GM12878 (cell line): ENCODE data around the gene CNTNAP2. TPM values are rescaled to one million over a fixed set of nuclear protein-coding genes. Genes with fewer than 3 reads are reported as not detected.

Experiments
- ATAC-seq: fragments of 200-7000 bp; cut with Tn5 transposase; 3 replicates; pipeline ENCODE4 v1.9.1; 2020; ENCODE audit warnings: mild to moderate bottlenecking, moderate library complexity
- BruUV-seq: library from RNA; stranded (reverse); fragments of 400-500 nt; replicated peaks from 2 replicates; lab custom pipeline; 2021; lab: Mats Ljungman, UMichigan
- CTCF ChIA-PET: fragments of 300-600 bp; sonication (Branson Sonifier 250); formaldehyde crosslinking; extraction: SDS; loops from one replicate; lab custom pipeline; 2021; ENCODE audit warnings: inconsistent platforms; lab: Yijun Ruan, JAX
- POLR2A ChIA-PET: fragments of 350-600 bp; formaldehyde crosslinking; extraction: SDS; loops from one replicate; lab custom pipeline; 2021; ENCODE audit warnings: inconsistent platforms; lab: Charles Lee
- RAD21 ChIA-PET: fragments of 300-600 bp; sonication (Branson Sonifier 250); formaldehyde crosslinking; loops from one replicate; lab custom pipeline; 2023; ENCODE audit warnings: antibody characterized with exemption; ENCODE audit not compliant: unreplicated experiment; lab: Charles Lee
- SMC1A ChIA-PET: fragments of 300-600 bp; sonication (Branson Sonifier 250); formaldehyde crosslinking; loops from one replicate; lab custom pipeline; 2023; ENCODE audit not compliant: unreplicated experiment, uncharacterized antibody; lab: Charles Lee
- DNase-seq: peaks from one replicate; pipeline ENCODE4 v3.0.0-alpha.2; 2011; ENCODE audit warnings: low read depth, low spot score
- FAIRE-seq: peaks from 3 replicates; lab custom pipeline; 2011; peaks lifted over from hg19 to GRCh38; lab: Jason Lieb, UNC
- H2AFZ ChIP-seq: 2 replicates; pipeline ENCODE4 v1.6.0; 2011; ENCODE audit warnings: low read depth, low read length, control low read depth; ENCODE audit not compliant: control insufficient read depth
- H3K27ac ChIP-seq: 2 replicates; pipeline ENCODE4 v1.5.1; 2011; ENCODE audit warnings: control low read depth; ENCODE audit not compliant: control insufficient read depth, insufficient read depth
- H3K27me3 ChIP-seq, 2 experiments: replicated peaks in 1 of 2; 2 replicates each; pipeline versions ENCODE4 v1.6.0 to v1.6.1; 2011; ENCODE audit warnings: low read length in 1 of 2; ENCODE audit not compliant: control insufficient read depth in 2 of 2, insufficient read depth in 2 of 2
- H3K36me3 ChIP-seq, 2 experiments: 2 replicates each; pipeline ENCODE4 v1.5.1; 2011; ENCODE audit warnings: low read length in 1 of 2; ENCODE audit not compliant: control insufficient read depth in 2 of 2, insufficient read depth in 2 of 2
- H3K4me1 ChIP-seq: 2 replicates; pipeline ENCODE4 v1.6.1; 2011; ENCODE audit warnings: mild to moderate bottlenecking, low read length, moderate library complexity, mixed read lengths; ENCODE audit not compliant: control insufficient read depth, insufficient read depth
- H3K4me2 ChIP-seq: 2 replicates; pipeline ENCODE4 v1.6.0; 2011; ENCODE audit warnings: control low read depth; ENCODE audit not compliant: control insufficient read depth, insufficient read depth
- H3K4me3 ChIP-seq: fragments of 200-600 bp; sonication (generic); 2 replicates; pipeline ENCODE4 v1.5.1; 2016
- H3K79me2 ChIP-seq: 2 replicates; pipeline ENCODE4 v1.6.0; 2011; ENCODE audit warnings: low read length; ENCODE audit not compliant: control insufficient read depth, insufficient read depth
- H3K9ac ChIP-seq: 2 replicates; pipeline ENCODE4 v1.8.0; 2011; ENCODE audit warnings: low read length, control low read depth, mixed read lengths; ENCODE audit not compliant: control insufficient read depth, insufficient read depth
- H3K9me3 ChIP-seq: replicated peaks from 3 replicates; pipeline ENCODE4 v1.5.1; 2011; ENCODE audit warnings: mild to moderate bottlenecking, low read length; ENCODE audit not compliant: control insufficient read depth, insufficient read depth
- H4K20me1 ChIP-seq: 2 replicates; pipeline ENCODE4 v1.6.0; 2011; ENCODE audit not compliant: control insufficient read depth, insufficient read depth
- CBFB ChIP-seq: IDR thresholded peaks from 2 replicates; pipeline ENCODE4 v1.6.1; 2016; ENCODE audit warnings: antibody characterized with exemption, low read depth
- E2F8 ChIP-seq: fragments of 450-650 bp; IDR thresholded peaks from 2 replicates; pipeline ENCODE4 v1.6.1; 2018; ENCODE audit warnings: mild to moderate bottlenecking, low read depth, moderate library complexity; ENCODE audit not compliant: partially characterized antibody
- FOXM1 ChIP-seq: IDR thresholded peaks from 2 replicates; pipeline ENCODE4 v1.6.1; 2012; ENCODE audit warnings: low read depth, mild to moderate bottlenecking, inconsistent platforms, low read length, moderate library complexity
- HDAC6 ChIP-seq: fragments of 200-600 bp; sonication (generic); IDR thresholded peaks from one replicate; pipeline ENCODE4 v1.8.0; 2017; ENCODE audit warnings: antibody characterized with exemption; ENCODE audit not compliant: unreplicated experiment
- NKRF ChIP-seq: fragments of 450-650 bp; conservative IDR thresholded peaks from 2 replicates; pipeline ENCODE4 v1.6.1; 2017; ENCODE audit warnings: mild to moderate bottlenecking, moderate library complexity
- PAX5 ChIP-seq: IDR thresholded peaks from 2 replicates; pipeline ENCODE4 v1.6.1; 2011; ENCODE audit warnings: low read depth, low read length, borderline replicate concordance
- PKNOX1 ChIP-seq: fragments of 450-650 bp; IDR thresholded peaks from 2 replicates; pipeline ENCODE4 v1.6.1; 2016; ENCODE audit warnings: mild to moderate bottlenecking
- SREBF2 ChIP-seq: IDR thresholded peaks from 2 replicates; pipeline ENCODE4 v1.6.1; 2012; ENCODE audit warnings: mild to moderate bottlenecking, low read length
- STAT3 ChIP-seq: IDR thresholded peaks from 2 replicates; pipeline ENCODE4 v1.6.1; 2011; ENCODE audit warnings: low read depth, low read length, improper control_type of control experiment
- TARDBP ChIP-seq: IDR thresholded peaks from 2 replicates; pipeline ENCODE4 v1.6.1; 2016; ENCODE audit warnings: borderline replicate concordance
- USF2 ChIP-seq: IDR thresholded peaks from 2 replicates; pipeline ENCODE4 v1.6.1; 2011; ENCODE audit warnings: low read depth, low read length, improper control_type of control experiment, borderline replicate concordance
- ZNF274 ChIP-seq: IDR thresholded peaks from one replicate; pipeline ENCODE4 v1.8.0; 2011; ENCODE audit not compliant: insufficient read length, insufficient read depth
- WGBS: methylation state at CpG from one replicate; pipeline ENCODE4 v1.1.6; 2016; ENCODE audit warnings: low lambda C conversion rate; ENCODE audit not compliant: insufficient replicate concordance, insufficient coverage; ENCODE audit errors: missing lambda C conversion rate; 5-methylcytosine and 5-hydroxymethylcytosine counted together
- in situ Hi-C: fragments of 300-500 bp; cut with MboI; formaldehyde crosslinking; loops from 9 replicates; pipeline ENCODE4 v1.14.3; 2018; ENCODE audit warnings: mixed read lengths
- intact Hi-C: fragments of 100-400 bp; cut with micrococcal nuclease; formaldehyde crosslinking; loops from one replicate; pipeline ENCODE4 v1.14.2; 2022; ENCODE audit not compliant: unreplicated experiment
- polyA plus RNA-seq, 11 experiments: library from polyadenylated mRNA; depleted of rRNA in 4 of 11; unstranded in 6 of 11; stranded (reverse) in 5 of 11; fragments of >200 nt; fragmentation: Nextera tagmentation in 4 of 11; fragmentation: Illumina TruSeq in 1 of 11; extraction: Ambion mirVana in 4 of 11; extraction: Trizol in 1 of 11; gene quantifications; 1 replicate in 1 of 11; 2 replicates in 10 of 11; pipeline versions ENCODE4 v1.2.1 to v1.2.3, GENCODE V29; 2011 to 2016; ENCODE audit warnings: inconsistent platforms in 2 of 11, missing spikeins in 2 of 11, low read depth in 1 of 11
- total RNA-seq, 4 experiments: library from RNA; depleted of rRNA in 3 of 4; stranded (reverse); fragments of >200 nt in 3 of 4; fragmentation: Illumina TruSeq in 1 of 4; extraction: Trizol in 1 of 4; gene quantifications; 2 replicates each; pipeline versions ENCODE4 v1.2.1 to v1.2.3, GENCODE V29; 2013 to 2021

The CNTNAP2 gene
- total and polyA plus RNA-seq, 10 of the 15 experiments (the other 5 are each of a cell fraction or from before 2014, with no cell fraction given) = 0.03 to 0.08 (median 0.03) TPM; not detected in 7

- no peak for TF ChIP-seq E2F8
Observed at GRCh38 chr7:146862415-146862814, 745.8 kb downstream of the CNTNAP2 start (continued).

GRCh38 chr7:146864644-146865043 is 748.0 kb downstream of the CNTNAP2 start:
- no peak overlapping the region for H3K9ac ChIP-seq
- no peak overlapping the region for H2AFZ ChIP-seq
- H4K20me1 ChIP-seq = no peaks in the 10 kb centered on the region
- H3K36me3 ChIP-seq = no peaks in the 10 kb centered on the region
- BruUV-seq = no TSS peak
- H3K27ac ChIP-seq = no peak overlapping the region
- no peaks in the 10 kb centered on the region for H3K4me1 ChIP-seq
- H3K27me3 ChIP-seq = no peaks in the 10 kb centered on the region
- H3K79me2 ChIP-seq = no peaks in the 10 kb centered on the region
- H3K9me3 ChIP-seq = no peaks in the 10 kb centered on the region
- POLR2A ChIA-PET = no interaction called here
- no peak overlapping the region for H3K4me3 ChIP-seq
- RAD21 ChIA-PET = no interaction called here
- ATAC-seq (no peak), FAIRE-seq (no peak), DNase-seq (no peak)
- WGBS = 33% methylated on average over 2 of the region's 2 CpGs
- TF ChIP-seq PAX5 (no peak), TARDBP (no peak), CBFB (no peak), HDAC6 (no peak), SREBF2 (no peak), ZNF274 (no peak), PKNOX1 (no peak), NKRF (no peak), FOXM1 (no peak), USF2 (no peak), STAT3 (no peak)
- SMC1A ChIA-PET = no interaction called here
- CTCF ChIA-PET = interaction anchor here (0.6 to 0.7 kb wide), 2 partner anchors 285 to 851 kb away, joined by 4 read pairs; no protein-coding TSS in a partner anchor
- in situ Hi-C loops = no loop called here
- H3K4me2 ChIP-seq = no peak overlapping the region
- intact Hi-C loops = no loop called here
